C1 segment of cervical spinal cord (tissue), 14 donors: ENCODE results near the gene FGD5.

Experiments
- DNase-seq, 14 donors: peaks; one replicate each; lab custom pipeline; 2025; lab: John Stamatoyannopoulos, UW

Gene FGD5

DNA sequence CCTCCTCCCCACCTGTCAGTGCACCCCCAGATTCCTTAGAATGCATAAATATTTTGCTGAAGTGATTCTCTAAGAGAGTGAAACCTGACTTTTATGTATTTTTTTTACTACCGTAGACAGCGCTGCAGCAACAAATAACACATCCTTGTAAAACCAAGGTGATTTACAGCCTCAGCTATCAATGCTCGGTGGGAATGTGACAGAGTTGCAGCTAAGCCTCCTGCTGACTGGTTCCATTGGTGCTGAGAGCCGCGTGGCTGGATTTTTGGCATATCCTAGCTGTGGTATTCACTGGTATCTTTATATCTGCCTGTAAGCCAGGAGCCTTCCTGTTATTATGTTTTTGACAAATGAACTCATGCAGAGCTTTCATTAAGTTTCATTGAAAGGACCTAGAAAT, 11.0 kb downstream of the FGD5 start:
- DNase-seq: no peak

DNA sequence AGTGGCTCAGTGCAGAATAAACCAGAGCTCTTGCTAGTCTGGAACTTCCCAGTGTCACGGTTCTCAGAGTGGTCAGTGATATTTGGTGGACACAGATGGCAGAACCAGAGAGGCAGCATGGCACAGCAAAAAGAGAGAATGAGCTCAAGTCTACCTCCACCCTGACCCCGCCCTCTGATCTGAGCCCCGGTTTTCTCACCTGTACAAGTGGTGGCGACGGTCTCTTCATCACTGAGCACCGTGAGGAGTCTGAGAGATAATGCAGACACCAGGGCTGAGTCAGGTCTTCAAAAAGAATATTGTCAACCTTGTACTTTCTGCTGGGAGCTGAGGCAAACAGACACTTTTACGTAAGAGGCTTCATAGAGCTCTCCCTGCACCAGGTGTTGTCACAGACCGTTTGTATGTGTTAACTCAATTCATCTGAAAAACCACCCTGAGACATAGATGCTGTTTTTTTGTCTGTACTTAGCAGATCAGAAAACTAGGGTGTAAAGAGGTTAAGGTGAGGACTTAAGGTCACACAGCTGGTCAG, 13.2 kb downstream of the FGD5 start:
- no peak for DNase-seq

DNA sequence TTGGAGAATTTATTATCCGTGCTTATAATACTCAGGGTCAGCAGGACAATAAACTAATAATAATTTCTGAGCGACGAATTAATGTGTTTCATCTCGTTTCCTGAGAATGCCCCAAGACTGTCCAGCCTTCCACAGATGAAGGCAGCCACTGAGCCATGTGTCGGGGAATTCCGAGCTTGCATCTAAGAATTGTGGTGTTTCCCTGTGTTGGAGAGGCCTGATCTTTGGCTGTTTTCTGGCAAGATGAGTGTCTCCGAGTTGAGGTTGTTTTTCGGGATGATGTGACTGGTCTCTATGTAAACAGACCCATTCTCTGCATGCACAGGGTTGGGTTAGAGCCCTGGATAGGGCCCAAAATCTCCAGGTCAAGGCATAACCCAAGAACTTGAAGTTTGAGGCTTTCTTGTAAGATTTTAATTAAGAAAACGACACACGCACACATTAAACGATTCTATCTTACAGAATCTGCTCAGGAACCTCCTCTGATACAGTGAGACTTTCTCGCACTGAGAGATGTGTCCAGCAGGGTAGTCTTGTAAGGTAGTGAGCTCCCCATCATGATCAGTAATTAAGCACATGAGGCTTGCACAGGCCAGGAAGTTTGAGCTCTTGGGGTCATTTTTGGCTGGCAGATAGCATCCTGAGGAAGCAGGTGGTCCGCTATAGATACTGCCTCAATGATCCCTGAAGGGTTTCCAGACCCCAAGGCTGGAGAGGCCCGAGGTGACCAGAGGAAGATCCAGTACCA, 14.4 kb downstream of the FGD5 start:
- no peak for DNase-seq

DNA sequence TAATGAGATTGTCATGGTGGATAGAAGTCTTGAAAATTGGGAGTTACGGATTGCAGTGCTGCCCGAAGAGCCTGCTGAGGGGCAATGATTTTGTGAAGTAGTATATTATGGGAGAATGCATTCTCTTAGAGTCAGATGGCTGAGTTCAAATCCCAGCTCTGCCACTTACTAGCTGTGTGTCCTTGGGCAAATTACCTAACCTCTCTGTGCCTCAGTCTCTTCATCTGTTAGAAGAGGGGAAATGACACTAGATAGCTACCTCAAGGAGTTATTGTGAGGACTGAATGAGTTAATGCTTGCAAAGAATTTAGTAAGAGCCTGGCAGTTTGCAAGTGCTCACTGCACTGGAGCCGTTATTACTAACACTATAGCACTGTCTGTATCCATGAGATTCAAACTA, 15.4 kb downstream of the FGD5 start:
- no peak for DNase-seq

DNA sequence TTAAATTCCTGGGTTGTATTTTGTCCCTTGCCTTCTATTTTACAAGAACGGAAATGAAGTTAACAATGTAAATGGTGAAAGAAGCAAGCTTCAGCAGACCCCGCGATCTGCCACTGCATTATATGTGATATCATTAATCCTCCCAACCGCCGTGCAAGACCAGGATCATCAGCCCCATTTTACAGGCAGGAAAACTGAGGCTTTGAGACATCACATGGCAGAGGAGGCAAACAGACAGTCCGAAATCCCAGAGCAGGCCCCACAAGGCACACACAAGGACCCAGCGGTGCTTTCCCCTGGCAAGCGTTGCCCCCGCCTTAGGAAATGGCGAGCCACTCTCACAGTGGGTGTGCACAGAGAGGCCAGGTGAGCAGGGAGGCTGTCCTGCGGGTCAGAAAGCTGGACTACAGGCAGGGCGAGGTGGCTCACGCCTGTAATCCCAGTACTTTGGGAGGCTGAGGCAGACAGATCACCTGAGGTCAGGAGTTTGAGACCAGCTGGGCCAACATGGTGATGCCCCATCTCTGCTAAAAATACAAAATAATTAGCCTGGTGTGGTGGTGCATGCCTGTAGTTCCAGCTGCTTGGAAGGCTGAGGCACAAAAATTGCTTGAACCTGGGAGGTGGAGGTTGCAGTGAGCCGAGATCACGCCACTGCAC, 16.2 kb downstream of the FGD5 start:
- DNase-seq: no peak

DNA sequence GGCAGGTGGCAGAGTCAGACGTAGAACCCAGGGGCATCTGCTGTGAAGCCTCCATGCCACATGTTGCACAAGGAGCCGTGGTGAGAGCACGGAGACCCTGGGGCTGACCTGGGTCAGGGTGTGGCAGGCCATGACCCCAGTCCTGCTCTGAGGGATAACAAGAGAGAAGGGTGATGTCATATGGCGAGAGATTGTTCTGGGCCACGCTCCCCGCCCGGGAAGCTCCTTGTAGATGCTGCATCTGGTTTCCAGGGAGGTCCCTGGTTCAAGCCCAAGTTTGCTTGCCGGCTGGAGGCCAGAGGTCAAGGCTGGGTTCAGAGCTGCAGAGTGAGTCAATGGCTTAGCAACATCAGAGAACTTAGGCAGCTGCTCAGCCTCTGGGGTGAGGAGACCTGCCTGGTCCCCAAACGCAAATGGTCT, 17.3 kb downstream of the FGD5 start:
- no peak for DNase-seq

DNA sequence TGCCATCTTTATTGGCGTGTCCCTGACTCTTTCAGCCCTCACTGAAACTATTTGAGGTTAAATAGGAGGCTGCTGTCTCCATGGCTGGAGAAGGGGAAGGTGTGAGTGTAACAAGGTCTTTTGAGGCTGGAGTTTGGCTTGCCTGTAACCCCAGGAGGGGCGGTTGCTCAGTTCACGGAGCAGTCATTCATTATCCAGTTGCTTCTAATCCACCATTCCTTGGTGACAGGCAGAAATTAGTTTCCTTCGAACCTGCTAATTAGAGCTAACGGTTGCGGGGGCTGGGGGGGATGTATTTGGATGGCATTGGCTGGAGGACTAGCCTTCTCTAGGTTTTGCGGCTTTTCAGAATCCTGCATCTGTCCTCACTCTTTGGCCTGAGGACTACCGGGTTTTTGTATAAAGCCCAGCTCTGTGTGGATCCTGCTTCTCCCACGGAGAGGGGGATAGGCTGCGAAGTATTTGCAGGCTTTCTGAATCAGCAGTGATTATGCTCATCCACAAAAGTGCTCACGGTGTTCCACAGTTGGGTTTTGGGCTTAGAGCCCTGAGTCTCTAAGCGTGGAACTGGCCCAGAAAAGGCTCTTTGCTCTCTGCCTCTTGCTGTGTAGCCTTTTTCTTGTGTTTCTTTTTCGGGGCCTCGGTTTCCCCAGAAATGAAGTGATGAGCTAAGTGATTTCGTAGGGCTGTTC, 18.6 kb downstream of the FGD5 start:
- no peak for DNase-seq

DNA sequence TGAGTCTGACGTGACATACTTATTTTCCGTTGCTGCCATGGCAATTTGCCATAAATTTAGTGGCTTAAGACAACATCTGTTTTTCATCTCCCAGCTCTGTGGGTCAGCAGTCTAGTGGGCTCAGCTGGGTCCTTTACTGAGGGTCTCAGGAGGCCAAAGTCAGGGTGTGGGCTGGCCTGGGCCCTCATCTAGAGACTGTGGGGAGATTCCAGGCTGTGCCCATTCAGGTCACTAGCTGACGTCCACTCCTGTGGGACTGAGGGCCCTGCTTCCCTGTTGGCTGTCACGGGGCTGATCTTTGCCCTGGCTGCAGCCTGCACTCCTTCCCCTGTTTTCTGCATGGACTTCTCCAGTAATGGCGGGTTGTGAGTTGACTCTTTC, 19.1 kb downstream of the FGD5 start:
- DNase-seq: no peak

DNA sequence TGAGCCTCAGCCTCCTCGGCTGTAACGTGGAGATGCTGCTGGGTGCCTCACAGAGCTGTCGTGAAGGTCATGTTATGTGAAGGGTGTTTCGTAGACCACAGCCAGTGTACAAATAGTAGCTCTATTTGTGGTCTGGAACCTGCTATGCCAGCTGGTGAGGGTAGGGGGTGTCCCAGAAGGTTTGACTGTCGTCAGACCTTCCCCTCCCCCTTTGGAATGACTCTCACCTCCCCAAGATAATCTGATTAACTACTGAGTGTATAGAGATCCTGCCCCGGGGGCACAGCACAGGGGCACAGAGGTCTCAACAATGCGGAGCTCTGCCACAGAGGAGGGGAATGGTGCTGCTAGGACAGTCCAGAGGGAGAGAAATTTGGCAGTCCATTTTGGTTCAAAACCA, 20.5 kb downstream of the FGD5 start:
- DNase-seq: no peak

DNA sequence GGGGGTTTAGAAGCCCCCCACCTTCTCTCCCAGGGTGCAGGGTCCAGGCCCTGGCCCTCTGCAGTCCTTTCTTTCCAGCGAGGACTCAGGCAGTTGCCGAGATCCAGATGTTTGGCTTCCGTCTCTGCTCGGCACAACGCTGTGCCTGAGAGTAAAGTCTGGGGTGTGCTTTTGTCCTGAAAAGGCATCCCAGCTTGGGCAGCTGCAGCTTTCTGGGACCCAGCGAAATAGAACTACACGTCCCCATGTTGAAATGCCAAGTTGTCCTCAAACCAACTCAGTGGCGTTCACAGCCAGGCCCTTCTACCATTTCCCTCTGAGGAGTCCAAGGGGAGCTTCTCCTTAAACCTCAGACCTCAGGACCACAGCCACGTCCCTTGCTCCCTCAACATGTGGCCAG, 23.1 kb downstream of the FGD5 start:
- no peak for DNase-seq

DNA sequence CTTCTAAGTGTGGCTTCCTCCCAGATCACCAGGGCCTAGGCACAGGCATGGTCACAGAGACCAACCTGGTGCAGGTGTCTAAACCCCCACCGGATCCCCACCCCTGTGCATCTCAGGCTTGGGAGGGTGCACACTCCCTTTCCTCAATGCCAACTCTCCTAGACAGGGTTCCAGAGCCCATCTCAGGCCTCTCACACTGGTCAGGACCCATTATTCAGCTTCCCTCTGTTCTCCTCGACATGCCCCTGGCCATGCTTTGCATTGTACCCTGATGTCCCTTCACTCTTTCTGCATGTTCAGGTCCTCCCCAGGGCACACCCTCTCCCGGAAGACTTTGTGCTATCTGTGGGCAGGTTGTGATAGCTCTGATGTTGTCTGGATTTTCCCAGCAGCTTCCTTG, 23.5 kb downstream of the FGD5 start:
- no peak for DNase-seq

DNA sequence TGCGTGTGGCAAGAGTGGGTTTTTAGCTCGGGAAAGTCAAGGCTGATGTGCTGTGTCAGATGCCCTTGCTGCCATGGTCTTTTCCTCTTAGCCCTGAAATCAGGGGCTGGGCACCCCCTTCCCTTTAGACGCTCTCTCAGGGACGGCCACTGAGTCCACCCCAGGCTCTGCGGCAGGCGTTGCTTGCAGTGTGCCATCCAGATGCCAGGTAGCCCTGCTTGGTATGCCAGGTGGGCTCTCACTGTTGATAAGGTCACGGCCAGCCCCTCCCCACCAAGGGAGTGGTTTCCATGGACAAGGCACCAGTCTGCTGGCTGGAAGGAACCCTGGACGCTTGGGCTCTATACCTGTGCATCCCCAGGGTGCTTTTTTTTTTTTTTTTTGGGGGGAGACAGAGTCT, 24.6 kb downstream of the FGD5 start:
- DNase-seq: no peak

DNA sequence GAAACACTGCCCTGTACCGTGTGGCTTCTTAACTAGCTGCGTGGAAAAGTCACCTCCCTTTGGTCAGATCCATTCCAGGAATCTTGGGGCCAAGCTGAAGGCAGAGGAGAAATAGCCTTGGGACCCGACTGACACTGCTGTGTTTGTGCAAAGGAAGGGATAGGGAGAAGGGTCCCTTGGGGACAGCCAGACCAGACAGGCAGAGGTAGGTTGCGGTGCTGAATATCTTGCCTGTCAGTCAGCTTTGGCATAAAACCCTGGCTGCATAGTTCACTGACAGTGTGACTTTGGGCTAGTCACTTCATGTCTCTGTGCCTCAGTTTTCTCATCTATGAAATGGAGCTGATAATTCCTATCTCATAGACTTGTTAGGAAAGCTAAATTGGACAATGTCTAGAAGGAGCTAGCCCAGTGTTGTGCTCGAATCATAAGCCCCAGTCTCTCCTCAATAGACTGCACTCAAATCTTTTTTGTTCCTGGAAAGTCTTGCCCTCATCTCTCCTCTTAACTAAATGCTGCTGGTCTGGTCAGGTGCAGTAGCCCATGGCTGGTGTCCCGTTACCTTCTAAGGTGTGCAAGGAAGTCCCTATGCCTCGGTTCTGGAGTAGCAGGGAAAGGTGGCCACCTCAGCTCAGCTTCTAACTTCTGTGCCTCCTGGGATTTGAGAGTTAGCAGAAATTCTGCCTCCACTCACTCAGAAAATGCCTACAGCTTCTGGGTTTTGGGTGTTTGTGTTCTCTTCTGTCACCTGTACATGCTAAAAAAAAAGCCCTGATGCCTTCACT, 25.8 kb downstream of the FGD5 start:
- no peak for DNase-seq

DNA sequence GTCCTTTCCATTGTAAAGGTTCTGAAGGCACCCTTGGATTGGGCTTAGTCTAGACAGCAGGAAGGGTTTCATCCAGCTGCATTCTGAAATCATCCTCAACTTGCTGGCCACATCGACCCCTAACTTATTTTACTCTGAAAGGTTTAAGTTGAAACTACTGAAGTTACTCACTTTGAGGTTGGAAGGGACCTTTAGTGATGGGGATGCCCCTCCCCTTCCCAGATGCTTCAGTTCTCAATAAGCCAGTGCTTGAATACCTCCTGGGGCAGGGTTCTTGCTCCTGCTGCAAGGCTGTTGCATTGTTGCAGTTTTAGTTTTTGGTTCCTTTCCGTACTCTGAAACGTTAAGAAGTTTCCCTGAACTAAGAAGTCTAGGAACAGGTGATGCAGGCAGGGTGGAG, 26.4 kb downstream of the FGD5 start:
- DNase-seq: no peak

DNA sequence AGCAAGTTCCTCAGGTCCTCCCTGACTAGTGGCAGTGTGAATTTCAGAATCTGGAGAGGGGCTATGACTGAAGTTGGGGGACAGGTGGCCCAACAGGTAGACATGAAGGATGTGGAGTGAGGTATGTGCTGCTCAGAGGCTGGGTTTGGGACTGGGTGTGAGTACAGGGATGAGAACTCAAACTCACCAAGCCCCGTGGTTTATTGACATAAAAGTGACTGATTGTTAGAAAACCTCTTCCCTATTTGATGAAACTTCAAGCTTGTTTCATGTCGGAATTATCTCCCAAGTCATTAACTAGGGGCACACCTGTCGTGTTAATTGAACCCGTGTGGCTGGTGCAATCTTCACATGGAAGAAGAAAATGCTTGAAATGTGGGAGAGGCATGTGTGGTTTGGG, 27.1 kb downstream of the FGD5 start:
- no peak for DNase-seq

DNA sequence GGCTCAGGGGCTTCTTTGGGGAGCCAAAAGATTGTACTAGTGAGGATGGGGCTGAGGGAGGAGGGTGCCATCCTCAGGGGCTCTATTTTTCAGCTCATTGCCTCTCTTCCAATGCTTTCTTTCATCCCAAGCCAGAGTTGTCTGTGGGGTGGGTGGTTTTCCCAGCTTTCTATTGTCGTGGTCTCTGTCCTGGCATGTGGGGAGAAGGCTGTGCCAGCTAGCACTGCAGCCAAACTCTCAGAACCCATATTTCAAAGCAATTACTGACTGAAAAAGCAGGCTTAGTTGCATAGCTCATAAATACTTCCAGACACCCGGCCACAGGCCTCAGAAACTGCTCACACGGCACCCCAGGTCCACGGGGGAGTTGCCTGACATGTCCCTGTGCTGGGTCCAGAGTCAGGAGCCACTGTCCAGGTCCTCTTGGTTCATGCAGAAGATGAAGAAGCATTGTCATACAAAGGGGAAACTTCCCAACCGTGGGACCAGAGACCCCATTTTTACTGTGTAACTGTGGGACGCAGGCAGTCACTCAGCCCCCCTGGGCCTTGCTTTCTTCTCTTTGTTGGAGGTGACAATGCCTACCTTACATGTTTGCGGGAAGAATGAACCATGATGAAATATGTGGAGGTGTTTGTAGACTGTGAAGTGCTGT, 27.6 kb downstream of the FGD5 start:
- DNase-seq: no peak

DNA sequence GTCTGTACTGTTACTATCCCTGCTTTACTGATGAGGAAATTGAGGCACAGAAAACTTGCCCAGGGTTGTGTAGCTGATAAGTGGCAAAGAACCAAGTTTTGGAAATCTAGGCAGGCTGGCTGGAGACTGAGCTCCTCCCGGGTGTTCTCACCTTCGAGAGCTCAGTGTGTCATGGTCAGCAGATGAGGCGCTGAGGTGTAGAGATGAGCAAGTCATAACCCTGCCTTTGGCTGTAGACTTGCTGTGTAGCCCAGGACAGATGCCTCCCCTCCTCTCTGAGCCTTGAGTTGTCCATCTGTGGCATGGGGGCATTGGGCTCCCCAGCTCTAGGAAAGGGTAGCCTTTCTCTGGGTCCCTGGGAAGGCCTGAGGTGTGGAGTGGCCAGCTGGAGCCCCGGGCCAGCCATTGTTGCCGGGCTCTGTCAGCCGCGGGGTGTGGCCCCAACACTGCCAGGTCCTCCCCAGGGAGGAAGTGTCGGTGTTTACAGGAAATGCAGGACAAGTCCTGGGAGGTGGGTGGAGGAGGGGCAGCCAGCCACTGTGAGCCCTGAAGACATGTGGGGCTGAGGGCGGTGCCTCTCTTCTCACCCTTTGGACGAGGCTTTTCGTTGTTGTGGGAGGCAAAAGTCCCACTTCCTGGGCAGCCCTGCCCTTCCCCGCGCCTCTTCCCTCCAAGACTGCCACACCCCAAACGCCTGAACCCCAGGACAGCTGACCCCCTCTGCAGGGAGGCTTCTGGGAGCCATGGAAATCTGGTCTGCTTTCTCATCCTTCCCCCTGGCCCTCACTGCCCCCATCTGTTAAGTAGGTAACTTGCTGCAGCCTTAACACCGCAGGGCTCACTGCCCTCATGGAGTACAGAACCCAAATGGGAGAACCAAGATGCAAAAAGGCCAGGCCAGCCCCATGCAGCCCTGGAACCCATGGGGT, 29.1 kb downstream of the FGD5 start:
- no peak for DNase-seq

DNA sequence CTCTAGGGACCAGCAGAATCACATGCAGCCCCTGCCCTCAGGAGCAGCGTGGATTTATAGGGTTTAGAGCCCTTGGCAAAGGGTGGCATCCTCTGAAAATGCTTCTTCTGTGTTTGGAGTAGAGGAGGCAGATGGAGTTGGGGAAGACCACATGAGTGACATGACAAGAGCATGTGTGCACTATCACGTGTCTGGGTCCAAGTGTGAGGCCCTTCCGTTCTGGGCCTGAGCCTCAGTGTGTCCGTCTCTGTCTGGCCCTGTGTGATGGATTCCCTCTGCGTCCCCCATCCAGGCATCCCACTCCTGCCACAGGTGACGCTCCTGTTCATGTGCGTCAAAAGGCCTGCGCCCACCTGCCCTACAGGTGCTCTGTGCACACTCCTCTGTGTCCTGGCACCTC, 30.1 kb downstream of the FGD5 start:
- DNase-seq: no peak

DNA sequence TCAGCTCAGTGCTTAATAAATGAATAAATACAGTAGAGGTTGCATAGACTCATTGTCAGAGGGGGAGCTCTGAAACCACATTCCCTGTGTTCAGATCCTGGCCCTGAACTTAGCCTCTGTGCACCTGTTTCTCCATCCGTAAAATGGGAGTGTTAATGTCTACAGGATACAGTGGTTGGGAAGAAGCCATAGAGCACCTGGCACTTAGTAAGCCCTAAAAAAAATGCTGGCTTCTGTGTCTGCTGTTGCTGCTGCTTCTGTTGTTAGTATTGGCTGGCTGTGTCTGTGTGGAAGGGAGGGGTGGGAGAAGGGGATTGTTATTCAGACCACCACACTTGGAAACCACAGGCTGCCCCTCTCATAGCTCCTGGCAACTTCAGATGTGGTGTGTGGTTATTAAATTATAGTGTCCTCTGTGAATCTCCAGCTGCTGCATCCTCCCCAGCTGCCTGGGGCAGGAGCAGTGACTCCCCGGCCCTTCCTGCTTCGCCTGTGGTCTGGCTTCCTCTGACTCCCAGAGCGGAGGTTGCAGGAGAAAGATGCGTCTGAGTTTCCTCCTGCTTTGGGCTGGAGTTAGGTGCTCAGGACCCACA, 31.0 kb downstream of the FGD5 start:
- no peak for DNase-seq

DNA sequence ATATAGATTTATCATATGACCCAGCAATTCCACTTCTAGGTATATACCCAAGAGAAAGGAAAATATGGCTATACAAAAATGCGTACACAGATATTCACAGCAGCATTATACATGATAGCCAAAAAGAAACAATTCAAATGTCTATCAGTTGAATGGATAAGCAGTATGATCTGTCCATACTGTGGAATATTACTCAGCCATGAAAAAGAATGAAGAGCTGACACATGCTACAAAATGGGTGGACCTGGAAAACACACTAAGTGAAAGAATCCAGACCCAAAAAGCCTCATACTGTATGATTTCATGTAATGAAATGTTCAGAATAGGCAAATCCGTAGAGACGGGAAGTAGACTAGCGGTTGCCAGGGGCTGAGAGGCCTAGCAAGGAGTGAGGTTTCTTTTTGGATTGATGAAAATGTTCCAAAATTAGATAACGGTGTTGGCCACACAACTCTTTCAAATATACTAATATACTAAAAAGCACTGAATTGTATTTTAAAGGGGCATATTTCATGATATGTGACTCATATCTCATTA, 33.4 kb downstream of the FGD5 start:
- DNase-seq: no peak
